CD4-positive, alpha-beta T cell (primary cell): ENCODE results near the gene INMT. TPM values are rescaled to one million over a fixed set of nuclear protein-coding genes. Genes with fewer than 3 reads are reported as not detected.

Experiments
- ATAC-seq: fragments of 200-7000 bp; cut with Tn5 transposase; one replicate; pipeline ENCODE4 v1.10.0; 2022; ENCODE audit warnings: mild to moderate bottlenecking; ENCODE audit not compliant: poor library complexity
- CTCF ChIA-PET: fragments of 350-600 bp; sonication (Branson Sonifier 250); formaldehyde crosslinking; loops from one replicate; lab custom pipeline; 2021; ENCODE audit warnings: antibody characterized with exemption, inconsistent platforms; lab: Charles Lee
- POLR2A ChIA-PET: fragments of 350-600 bp; sonication (Branson Sonifier 250); formaldehyde crosslinking; loops from one replicate; lab custom pipeline; 2021; ENCODE audit warnings: antibody characterized with exemption, inconsistent platforms; lab: Charles Lee
- DNase-seq, 14 experiments: peaks; one replicate each; pipeline ENCODE4 v3.0.0-alpha.2; 2013 to 2020; ENCODE audit warnings: mixed read lengths in 2 of 14
- H3K27ac ChIP-seq, 2 donors: one replicate each; pipeline versions ENCODE4 v1.5.1 to v1.7.0; 2013; ENCODE audit warnings: low read length in 2 of 2, low read depth in 1 of 2, mild to moderate bottlenecking in 1 of 2
- H3K27me3 ChIP-seq, 2 experiments: 1 replicate in 1 of 2; 2 replicates in 1 of 2; pipeline versions ENCODE4 v1.6.1 to v1.7.0; 2013; ENCODE audit warnings: low read length in 2 of 2, control low read depth in 1 of 2, mild to moderate bottlenecking in 1 of 2, moderate library complexity in 1 of 2; ENCODE audit not compliant: insufficient read depth in 2 of 2, control insufficient read depth in 1 of 2
- H3K36me3 ChIP-seq: one replicate; pipeline ENCODE4 v1.6.1; 2013; ENCODE audit warnings: low read length, control low read depth; ENCODE audit not compliant: insufficient read depth
- H3K4me1 ChIP-seq: one replicate; pipeline ENCODE4 v1.6.1; 2013; ENCODE audit warnings: low read length, control low read depth; ENCODE audit not compliant: insufficient read depth
- H3K4me3 ChIP-seq: one replicate; pipeline ENCODE4 v1.5.1; 2013; ENCODE audit warnings: mild to moderate bottlenecking, low read length, moderate library complexity
- H3K9me3 ChIP-seq, 2 experiments: 1 replicate in 1 of 2; 2 replicates in 1 of 2; pipeline versions ENCODE4 v1.6.1 to v1.7.0; 2013; ENCODE audit warnings: low read length in 2 of 2, mild to moderate bottlenecking in 2 of 2, control low read depth in 1 of 2, moderate library complexity in 1 of 2; ENCODE audit not compliant: control insufficient read depth in 1 of 2, insufficient read depth in 1 of 2
- H3K27ac Mint-ChIP-seq: one replicate; pipeline ENCODE4 v1.8.0; 2020; ENCODE audit warnings: mixed read lengths
- H3K27me3 Mint-ChIP-seq: one replicate; pipeline ENCODE4 v1.8.0; 2021; ENCODE audit warnings: mixed read lengths
- H3K36me3 Mint-ChIP-seq: one replicate; pipeline ENCODE4 v1.8.0; 2021; ENCODE audit warnings: low read depth, mixed read lengths
- H3K4me1 Mint-ChIP-seq: one replicate; pipeline ENCODE4 v1.8.0; 2021; ENCODE audit warnings: low read depth, mixed read lengths
- H3K4me3 Mint-ChIP-seq: one replicate; pipeline ENCODE4 v1.8.0; 2020; ENCODE audit warnings: mild to moderate bottlenecking, mixed read lengths
- H3K9me3 Mint-ChIP-seq: one replicate; pipeline ENCODE4 v1.8.0; 2020; ENCODE audit warnings: mixed read lengths
- CTCF ChIP-seq: fragments of 200-600 bp; IDR thresholded peaks from one replicate; pipeline ENCODE4 v1.8.0; 2022; ENCODE audit warnings: antibody characterized with exemption, mild to moderate bottlenecking
- intact Hi-C, 2 experiments: fragments of 100-400 bp; cut with DNase I in 1 of 2; cut with micrococcal nuclease in 1 of 2; formaldehyde crosslinking; loops; one replicate each; pipeline versions ENCODE4 v1.15.1 to v1.9.0; 2023 to 2025; cut with DNase I, micrococcal nuclease
- total RNA-seq, 174 experiments: library from RNA in 2 of 174; stranded (reverse) in 2 of 174; gene quantifications; one replicate each; pipeline ENCODE4 v1.2.3 and lab custom pipeline; 2021 to 2026

The INMT gene
- total RNA-seq, 2 experiments from 2014 or later, result 0.36 to 0.69 TPM

- Histone ChIP-seq H3K4me3 (no peak overlapping the region), H3K27ac (no peak overlapping the region), H3K9me3 (no peaks in the 10 kb centered on the region), H3K36me3 (no peaks in the 10 kb centered on the region), H3K4me1 (no peaks in the 10 kb centered on the region), H3K27me3 (no peaks in the 10 kb centered on the region)
- H3K9me3 Mint-ChIP-seq, result no peaks in the 10 kb centered on the region
- intact Hi-C loops, result no loop called here
- no peak overlapping the region for H3K4me3 Mint-ChIP-seq
- H3K36me3 Mint-ChIP-seq, result no peaks in the 10 kb centered on the region
- ChIA-PET CTCF (no interaction called here), POLR2A (interaction anchor here (1.0 kb wide), 1 partner anchor 22 kb away, joined by 3 read pairs; no protein-coding TSS in a partner anchor)
- no peaks in the 10 kb centered on the region for H3K4me1 Mint-ChIP-seq
- DNase-seq (no peak), ATAC-seq (no peak)
- H3K27me3 Mint-ChIP-seq, result no peaks in the 10 kb centered on the region
- H3K27ac Mint-ChIP-seq, result no peak overlapping the region
- no peak for TF ChIP-seq CTCF
Measured at GRCh38 chr7:30705008-30705407, 46.9 kb upstream of the INMT start.

- intact Hi-C loops, result no loop called here
- ATAC-seq, result no peak
- Mint-ChIP-seq H3K4me3 (no peak overlapping the region), H3K27ac (no peak overlapping the region), H3K9me3 (no peaks in the 10 kb centered on the region), H3K27me3 (no peaks in the 10 kb centered on the region), H3K36me3 (no peaks in the 10 kb centered on the region), H3K4me1 (no peaks in the 10 kb centered on the region)
- H3K36me3 ChIP-seq, result no peaks in the 10 kb centered on the region
- ChIA-PET CTCF (no interaction called here), POLR2A (interaction anchor here (1.0 kb wide), 1 partner anchor 21 kb away, joined by 3 read pairs; no protein-coding TSS in a partner anchor)
- H3K27ac ChIP-seq, result no peak overlapping the region
- no peak for DNase-seq
- no peaks in the 10 kb centered on the region for H3K4me1 ChIP-seq
- H3K4me3 ChIP-seq, result no peak overlapping the region
- H3K9me3 ChIP-seq, result no peaks in the 10 kb centered on the region
- H3K27me3 ChIP-seq, result no peaks in the 10 kb centered on the region
- TF ChIP-seq CTCF, result no peak
Measured at GRCh38 chr7:30705596-30705995, 46.3 kb upstream of the INMT start.

GRCh38 chr7:30706316-30706715, 45.6 kb upstream of the INMT start:
- Histone ChIP-seq H3K36me3 (no peaks in the 10 kb centered on the region), H3K4me3 (no peak overlapping the region), H3K27me3 (no peaks in the 10 kb centered on the region), H3K27ac (no peak overlapping the region), H3K9me3 (no peaks in the 10 kb centered on the region), H3K4me1 (no peaks in the 10 kb centered on the region)
- Mint-ChIP-seq H3K4me1 (no peaks in the 10 kb centered on the region), H3K27me3 (no peaks in the 10 kb centered on the region), H3K27ac (no peak overlapping the region), H3K36me3 (no peaks in the 10 kb centered on the region), H3K9me3 (no peaks in the 10 kb centered on the region), H3K4me3 (no peak overlapping the region)
- ATAC-seq, result no peak
- ChIA-PET POLR2A (interaction anchor here (1.5 kb wide), 1 partner anchor 20 kb away, joined by 3 read pairs; no protein-coding TSS in a partner anchor), CTCF (no interaction called here)
- no peak for DNase-seq
- intact Hi-C loops, result no loop called here
- TF ChIP-seq CTCF, result no peak
